HFF-Myc (cell line): ENCODE measurements around the gene SLC25A45.

Experiments
- DNase-seq: peaks from one replicate; pipeline ENCODE4 v3.0.0-alpha.2; 2011; ENCODE audit warnings: low read depth; ENCODE audit errors: extremely low read depth
- H3K4me3 ChIP-seq: replicated peaks from 2 replicates; pipeline ENCODE4 v1.5.1; 2011; ENCODE audit warnings: low read depth, mild to moderate bottlenecking, control low read depth, low read length
- TF ChIP-seq, protein P1 (sequence below): IDR thresholded peaks from 2 replicates; pipeline ENCODE4 v1.5.1; 2012; ENCODE audit warnings: mild to moderate bottlenecking, low read depth, low read length, control low read depth; ENCODE audit errors: missing control alignments

Gene SLC25A45

DNA sequence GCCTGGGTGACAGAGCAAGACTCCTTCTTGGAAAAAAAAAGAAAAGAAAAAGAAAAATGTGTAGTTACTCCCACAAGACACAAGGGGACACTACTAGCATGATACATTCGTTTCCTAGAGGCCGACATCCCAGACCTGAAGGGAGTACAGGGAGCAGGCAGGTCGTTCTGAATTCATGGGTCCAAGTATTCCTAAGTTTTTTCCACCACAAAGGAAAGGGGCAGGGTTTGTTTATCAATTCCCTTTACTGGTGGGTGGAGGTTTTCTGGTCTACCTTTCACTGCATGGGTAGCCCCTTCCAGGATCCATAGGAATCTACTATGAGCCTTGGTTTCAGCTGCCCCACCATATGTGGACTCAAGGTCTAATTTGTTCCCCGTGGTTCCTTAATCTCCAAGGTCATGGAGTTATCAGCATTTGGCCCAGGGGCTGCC, 16.1 kb downstream of the SLC25A45 start:
- TF ChIP-seq, protein P1, sequence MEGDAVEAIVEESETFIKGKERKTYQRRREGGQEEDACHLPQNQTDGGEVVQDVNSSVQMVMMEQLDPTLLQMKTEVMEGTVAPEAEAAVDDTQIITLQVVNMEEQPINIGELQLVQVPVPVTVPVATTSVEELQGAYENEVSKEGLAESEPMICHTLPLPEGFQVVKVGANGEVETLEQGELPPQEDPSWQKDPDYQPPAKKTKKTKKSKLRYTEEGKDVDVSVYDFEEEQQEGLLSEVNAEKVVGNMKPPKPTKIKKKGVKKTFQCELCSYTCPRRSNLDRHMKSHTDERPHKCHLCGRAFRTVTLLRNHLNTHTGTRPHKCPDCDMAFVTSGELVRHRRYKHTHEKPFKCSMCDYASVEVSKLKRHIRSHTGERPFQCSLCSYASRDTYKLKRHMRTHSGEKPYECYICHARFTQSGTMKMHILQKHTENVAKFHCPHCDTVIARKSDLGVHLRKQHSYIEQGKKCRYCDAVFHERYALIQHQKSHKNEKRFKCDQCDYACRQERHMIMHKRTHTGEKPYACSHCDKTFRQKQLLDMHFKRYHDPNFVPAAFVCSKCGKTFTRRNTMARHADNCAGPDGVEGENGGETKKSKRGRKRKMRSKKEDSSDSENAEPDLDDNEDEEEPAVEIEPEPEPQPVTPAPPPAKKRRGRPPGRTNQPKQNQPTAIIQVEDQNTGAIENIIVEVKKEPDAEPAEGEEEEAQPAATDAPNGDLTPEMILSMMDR, result peak; percentile 58
- DNase-seq, result peak; percentile 55
- H3K4me3 ChIP-seq, result no peak overlapping the region

GRCh38 chr11:65363770-65364169, 18.7 kb downstream of the SLC25A45 start:
- TF ChIP-seq, protein P1, result no peak
- no peak overlapping the region for H3K4me3 ChIP-seq
- DNase-seq, result no peak

- no peak for DNase-seq
- TF ChIP-seq, protein P1, result no peak
- H3K4me3 ChIP-seq, result no peak overlapping the region
These were observed 19.5 kb downstream of the SLC25A45 start for GRCh38 chr11:65362966-65363365.

DNA sequence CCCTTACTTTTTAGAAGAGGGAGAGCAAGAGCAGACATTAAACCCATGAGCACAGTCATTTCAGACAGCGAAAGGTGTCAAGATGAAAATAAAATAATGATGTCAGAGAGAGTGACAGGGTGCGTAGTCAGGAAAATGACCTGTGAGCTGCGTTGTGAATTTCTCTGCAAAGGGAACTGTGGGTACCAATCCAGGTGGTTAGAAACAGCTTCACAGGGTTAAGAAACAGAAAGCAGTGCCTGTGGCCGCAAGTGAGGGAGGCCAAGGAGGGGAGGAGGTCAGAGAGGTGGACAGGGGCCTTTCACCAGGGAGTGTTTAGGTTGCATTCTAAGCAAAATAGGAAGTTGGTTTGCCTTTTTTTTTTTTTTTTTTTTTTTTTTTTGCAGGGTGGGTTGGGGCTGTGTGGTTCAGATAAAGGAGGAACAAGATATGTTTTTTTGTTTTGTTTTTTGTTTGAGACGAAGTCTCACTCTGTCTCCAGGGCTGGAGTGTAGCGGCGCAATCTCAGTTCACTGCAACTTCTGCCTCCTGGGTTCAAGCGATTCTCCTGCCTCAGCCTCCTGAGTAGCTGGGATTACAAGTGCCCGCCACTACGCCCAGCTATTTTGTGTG, 20.0 kb downstream of the SLC25A45 start:
- TF ChIP-seq, protein P1, result no peak
- no peak for DNase-seq
- no peak overlapping the region for H3K4me3 ChIP-seq

- no peak for DNase-seq
- TF ChIP-seq, protein P1, result no peak
These were observed 24.5 kb downstream of the SLC25A45 start for GRCh38 chr11:65357856-65358356.

DNA sequence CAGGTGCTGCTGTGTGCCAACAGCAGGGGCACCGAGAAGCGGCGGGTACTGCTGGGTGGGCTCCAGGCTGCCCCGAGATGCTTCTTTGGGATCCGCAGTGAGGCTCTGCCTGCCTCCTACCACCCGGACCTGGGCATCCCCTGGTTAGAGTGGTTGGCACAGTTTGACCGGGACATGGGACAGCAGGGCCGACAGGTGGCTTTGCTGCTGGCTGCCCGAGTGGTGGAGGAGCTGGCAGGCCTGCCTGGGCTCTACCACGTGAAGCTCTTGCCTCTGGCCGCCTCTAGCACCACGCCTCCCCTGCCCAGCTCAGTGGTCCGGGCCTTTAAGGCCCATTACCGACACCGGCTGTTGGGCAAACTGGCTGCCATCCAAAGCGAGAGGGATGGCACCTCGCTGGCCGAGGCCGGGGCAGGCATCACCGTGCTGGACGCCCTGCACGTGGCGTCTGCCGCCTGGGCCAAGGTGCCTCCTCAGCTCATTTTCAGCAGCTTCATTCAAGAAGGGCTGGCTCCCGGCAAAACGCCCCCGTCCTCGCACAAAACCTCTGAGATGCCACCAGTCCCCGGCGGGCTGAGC, 26.0 kb downstream of the SLC25A45 start:
- TF ChIP-seq, protein P1, result no peak
- no peak overlapping the region for H3K4me3 ChIP-seq
- no peak for DNase-seq

More at GRCh38 chr11:65357856-65358356, 24.5 kb downstream of the SLC25A45 start:
- no peak overlapping the region for H3K4me3 ChIP-seq
